Activated gamma-delta T cell treated with Interleukin-2 at 50 U/mL for 16 hours (primary cell): ENCODE data around the gene SPATC1L.

Source experiments
- DNase-seq: peaks from one replicate; pipeline ENCODE4 v3.0.0-alpha.2; 2020

The SPATC1L gene

GRCh38 chr21:46129846-46130651, 54.2 kb downstream of the SPATC1L start:
- DNase-seq, result no peak

GRCh38 chr21:46128933-46129571, 55.2 kb downstream of the SPATC1L start:
- DNase-seq, result no peak

DNA sequence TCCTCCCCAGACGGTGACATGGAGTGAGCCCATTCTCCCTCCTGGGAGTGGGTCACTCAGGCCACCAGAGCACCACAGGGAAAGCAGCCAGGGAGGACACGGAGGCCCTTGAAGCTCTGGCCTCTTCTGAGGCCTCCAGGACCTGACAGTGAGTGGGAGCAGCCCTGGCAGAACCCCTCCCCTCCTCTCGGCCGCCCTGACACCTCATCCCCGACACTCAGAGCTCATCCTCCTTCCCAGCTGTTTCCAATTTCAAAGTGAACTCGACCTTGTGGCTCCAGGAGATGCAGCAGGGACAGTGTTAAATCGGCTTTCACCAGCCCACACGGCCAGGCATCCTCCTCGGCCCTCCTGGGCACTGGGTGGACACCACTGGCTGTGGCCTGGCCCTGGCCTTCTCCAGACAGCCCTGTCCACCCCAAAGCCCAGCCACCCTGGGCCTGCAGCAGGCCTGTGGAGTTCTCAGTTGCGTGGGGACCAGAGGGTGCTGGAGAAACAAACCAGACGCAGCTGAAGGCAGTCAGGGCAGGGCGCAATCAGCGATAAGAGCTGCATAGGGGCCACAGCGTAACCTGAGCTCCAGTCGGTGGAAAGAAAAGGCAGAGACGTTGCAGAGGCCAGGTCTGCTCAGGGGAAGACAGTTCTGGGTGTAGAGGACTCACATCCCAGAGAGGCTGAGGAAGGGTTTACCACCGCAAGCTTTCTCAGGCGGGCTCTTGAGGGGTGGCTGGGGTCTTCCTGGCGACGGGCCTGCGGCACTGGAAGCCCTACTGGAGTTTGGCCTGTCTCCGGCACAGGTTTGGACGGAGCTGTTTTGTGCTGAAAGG, 55.9 kb downstream of the SPATC1L start:
- no peak for DNase-seq

DNA sequence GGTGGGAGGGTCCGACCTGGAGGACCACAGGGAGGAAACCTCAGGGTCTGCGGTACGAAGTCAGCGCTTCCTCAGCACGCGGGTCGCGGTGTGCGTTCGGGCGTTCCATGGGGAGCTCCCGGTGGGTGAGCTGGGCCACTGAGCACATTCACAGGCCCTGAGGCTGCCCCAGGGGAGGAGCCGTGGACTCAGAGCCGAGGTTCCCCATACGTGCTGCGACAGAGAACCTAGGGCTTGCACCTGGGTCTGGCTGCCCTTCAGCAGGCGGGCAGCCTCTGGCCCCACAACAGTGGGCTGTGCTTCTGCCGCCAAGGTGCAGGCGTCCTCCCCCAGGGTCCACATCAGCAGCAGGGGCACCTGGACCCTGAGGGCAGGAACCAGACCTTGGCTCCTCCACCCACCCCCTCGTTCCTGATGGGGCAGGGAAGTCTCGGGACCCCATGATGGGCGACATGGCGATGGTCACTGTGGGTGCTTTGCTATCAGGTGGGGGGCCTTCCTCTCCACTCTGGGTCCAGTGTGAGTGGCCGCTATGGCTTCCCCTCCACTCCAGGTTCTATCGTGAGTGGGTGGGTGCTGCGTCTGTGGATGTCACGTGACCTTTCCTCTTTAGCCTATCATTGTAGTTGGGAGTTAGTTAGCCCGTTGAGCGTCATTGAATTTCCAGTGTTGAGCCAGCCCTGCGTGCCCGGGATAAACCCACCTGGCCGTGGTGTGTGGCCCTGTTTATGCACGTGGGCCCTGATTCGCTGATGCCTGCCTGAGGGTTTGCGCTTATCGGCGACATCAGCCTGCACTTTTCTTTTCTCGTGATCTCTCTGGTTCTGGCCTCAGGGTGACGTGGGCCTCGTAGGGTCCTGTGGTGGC, 56.8 kb downstream of the SPATC1L start:
- DNase-seq, result no peak

DNA sequence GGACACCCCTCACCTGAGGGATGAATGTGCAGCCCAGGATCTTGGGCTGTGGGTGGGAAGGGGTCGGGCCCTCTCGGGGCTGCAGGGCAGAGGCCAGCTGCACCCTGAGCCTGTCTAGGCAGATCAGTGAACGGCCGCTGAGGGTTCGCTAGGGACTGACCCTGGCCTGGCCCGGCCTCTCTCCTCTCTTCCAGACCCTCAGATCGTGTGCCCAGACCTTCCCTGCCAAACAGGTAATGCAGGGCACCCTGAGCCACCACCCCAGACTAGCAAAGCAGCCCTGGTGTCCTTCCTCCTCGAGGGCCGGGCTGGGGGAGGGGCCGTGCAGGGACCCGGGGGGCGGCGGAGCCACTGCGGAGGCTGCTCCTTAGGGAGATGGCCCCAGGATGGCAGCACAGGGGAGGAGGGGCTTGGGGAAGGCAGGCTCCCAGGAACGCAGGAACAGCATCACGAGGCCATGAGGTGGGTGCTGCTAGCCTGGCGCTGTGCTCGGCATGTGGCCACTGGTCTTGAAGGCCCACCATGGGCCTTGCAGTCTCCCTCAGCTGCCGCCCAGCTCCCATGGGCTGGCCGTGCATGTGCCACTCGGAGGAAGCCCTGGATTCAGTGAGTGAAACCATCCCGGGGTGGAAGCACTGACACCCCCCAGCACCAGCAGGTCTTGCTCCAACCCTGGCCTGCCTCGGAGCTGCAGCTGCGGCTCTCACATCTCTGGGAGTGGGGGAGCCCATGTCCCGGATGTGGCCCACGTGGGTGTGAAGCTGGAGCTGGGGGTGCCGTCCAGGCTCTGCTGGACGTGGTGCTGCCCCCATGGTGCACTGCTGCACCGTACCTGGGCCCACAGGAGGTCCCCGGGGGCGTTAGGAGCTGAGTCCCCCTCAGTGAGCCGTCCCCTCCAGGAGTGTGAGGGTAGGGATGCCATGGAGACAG, 57.7 kb downstream of the SPATC1L start:
- DNase-seq, result no peak

DNA sequence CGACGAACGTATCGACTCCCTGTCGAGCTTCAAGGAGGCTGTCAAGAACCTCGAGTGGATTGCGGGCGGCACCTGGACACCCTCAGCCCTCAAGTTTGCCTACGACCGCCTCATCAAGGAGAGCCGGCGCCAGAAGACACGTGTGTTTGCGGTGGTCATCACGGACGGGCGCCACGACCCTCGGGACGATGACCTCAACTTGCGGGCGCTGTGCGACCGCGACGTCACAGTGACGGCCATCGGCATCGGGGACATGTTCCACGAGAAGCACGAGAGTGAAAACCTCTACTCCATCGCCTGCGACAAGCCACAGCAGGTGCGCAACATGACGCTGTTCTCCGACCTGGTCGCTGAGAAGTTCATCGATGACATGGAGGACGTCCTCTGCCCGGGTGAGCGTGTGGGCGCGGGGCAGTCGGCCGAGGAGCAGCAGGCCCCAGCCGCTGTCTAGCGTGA, 58.4 kb downstream of the SPATC1L start:
- no peak for DNase-seq

- peak; percentile 2 for DNase-seq
Observed at GRCh38 chr21:46124926-46125845, 59.1 kb downstream of the SPATC1L start.

DNA sequence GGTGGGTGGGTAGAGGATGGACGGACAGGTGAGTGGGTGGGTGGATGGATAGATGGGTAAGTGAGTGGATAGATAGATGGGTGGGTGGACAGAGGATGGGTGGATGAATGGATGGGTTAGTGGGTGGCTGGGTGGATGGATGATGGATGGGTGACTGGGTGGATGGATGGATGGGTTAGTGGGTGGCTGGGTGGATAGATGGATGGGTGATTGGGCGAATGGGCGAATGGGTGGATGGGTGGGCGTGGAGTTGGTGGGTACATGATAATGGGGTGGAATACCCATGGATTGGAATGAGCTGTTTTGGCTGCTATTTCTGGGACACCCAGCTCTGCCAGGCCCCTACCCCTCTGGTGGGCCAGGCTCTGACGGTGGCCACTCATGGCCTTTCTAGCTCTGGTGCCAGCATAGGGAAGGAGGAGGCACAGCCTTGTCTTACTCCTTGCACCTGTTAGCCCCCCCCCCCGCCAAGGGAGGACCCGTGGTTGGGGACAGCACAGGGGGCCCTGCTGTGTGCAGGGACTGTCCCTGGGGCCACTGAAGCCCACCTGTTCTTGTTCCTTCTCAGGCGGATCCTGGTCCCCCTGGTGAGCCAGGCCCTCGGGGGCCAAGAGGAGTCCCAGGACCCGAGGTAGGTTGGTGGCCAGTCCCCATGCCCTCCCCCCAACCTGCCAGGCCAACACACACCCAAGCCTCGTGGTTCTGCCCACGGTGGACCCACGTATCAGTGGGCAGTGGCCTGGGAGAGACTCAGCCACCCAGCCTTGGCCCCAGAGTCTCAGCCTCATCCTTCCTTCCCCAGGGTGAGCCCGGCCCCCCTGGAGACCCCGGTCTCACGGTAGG, 60.0 kb downstream of the SPATC1L start:
- peak; percentile 1 for DNase-seq

DNA sequence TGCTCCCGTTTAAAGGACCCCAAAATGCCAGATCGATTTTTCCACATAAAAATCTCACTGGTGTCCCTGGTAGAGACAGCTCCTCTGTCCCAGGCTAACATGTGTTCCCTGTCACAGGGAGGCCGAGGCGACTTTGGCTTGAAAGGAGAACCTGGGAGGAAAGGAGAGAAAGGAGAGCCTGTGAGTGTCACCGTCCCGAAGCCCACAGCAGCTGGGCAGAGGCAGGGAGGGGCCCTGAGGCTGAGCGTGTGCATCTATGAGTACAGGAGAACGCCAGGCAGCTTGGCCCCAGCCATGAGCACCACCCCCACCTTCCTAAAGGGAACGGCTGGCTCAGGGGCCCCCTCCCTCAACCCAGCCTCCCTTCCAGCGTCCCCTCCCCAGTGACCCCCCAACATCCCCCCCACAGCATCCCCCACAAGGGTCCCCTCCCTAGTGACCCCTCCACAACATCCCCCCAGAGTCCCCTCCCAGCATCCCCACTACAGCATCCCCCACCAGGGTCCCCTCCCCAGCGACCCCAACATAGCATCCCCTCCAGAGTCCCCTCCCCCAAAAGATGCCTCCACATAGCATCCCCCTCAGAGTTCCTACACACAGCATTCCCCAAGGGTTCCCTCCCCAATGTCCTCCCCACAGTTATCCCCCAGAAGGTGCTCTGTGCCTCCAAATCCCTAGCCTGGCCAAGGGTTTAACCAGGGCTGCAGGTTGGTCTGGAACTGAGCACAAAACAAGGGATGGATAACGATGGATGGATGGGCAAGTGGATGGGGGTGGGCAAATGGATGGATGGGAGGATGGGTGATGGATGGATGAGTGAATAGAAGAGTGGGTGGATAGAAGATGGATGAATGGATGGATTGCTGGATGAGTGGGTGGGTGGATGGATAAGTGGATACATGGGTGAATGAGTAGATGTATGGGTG, 61.2 kb downstream of the SPATC1L start:
- peak; percentile 2 for DNase-seq

DNA sequence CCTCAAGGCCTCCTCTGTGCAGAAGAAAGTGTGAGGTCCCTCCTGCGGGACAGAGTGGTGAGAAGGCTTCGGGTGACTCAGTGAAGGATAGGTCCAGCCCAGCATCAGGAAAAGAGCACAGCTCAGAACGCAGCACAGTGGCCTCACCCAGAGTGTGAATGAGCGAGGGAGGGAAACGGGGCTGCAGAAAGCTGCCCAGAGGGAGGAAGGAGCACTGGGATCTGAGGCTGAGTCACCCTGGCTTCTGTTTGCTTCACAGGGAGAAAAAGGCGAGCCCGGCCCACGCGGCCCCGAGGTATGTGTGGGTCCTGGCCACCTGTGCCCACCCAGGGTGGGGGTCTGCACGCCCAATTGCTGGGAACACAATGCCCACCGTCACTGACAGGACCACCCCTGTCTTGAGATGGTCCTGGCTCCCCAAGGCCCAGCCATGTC, 62.0 kb downstream of the SPATC1L start:
- DNase-seq, result peak; percentile 1

DNA sequence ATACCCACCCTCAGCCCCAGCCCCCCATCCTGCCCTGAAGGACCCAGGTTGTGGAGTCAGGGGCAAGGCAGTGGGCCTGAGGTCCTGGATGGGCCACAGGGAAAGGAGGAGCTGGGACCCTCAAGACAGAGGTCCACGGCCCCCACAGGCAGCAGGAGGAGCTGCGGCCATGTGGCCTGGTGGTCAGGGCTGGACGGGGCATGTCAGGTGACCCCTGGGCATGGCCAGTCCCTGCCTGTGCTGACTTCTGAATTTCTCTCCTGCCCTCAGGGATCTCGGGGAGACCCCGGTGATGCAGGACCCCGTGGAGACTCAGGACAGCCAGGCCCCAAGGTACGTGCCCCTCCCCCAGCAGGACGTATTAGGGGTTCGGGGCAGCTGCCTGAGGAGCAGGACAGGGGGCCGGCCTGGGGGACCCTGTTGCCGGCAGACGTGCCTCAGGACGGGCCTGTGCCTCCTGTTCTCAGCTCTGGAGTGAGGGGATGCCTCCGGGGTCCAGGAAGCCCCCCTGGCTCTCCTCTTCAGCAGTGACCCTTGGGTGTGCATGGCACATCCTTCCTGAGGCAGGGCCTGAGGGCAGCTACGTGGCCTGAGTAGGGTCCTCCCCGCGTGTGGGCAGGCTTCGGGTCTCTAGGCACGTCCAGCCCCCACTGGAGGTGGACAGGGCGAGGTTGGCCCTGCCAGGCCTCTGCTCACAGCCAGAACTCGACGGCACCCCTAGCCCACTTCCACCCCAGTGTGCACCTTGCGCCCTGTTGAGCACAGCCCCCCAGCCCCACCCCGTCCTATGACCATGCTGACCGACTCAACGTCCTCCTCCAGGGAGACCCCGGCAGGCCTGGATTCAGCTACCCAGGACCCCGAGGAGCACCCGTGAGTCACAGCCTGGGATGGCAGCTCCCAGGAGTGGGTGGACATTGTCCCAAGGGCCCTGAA, 62.7 kb downstream of the SPATC1L start:
- peak; percentile 2 for DNase-seq

- DNase-seq, result peak; percentile 2
Observed at GRCh38 chr21:46120301-46121285, 63.7 kb downstream of the SPATC1L start.

DNA sequence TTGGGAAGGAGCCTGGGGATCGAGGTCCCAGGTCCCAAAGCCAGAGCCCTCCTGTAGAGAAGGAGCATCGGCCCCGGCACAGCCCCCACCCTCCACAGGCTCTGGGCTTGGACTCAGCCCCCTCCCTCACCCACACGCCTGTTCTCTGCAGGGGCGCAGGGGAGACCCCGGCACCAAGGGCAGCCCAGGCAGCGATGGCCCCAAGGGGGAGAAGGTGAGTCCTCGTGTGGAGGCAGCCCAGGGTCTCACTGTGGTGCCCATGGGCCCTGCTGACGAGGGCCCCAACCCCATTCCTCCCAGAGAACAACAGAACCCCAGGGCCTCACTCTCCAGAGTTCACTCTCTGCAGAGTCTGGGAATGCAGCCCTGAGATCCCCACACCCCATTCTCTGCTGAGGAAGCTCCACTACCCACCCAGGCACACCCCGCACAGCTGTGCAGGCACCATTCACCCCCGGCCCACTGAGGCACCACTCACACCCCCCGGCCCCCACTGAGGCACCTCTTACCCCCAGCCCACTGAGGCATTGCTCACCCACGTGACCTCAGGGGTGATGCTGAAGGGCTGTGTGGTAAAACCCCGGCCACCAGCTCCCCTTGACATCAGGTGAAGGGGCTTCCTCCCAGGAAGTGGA, 64.5 kb downstream of the SPATC1L start:
- no peak for DNase-seq

DNA sequence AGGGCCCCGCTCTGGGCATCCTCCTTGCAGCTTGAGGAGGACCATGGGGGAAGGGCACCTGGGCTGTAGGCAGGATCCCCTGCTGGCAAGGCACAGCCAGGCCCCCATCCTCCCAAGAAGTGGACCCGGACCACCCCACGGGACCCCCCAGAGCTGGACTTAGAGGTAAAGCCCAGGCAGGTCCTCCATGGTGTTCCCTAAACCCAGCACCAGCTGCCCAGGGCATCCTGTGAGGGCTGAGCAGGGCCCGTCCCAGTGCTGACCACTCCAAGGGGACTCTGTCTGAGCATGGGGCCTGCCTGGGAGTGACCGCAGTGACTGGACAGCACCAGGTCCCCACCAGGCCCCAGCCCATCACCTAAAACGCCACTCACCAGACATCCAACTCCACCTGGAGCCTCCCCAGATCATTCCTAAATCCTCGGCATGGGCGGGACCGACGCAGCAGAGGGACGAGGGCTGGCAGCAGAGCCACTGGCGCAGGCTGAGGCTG, 65.1 kb downstream of the SPATC1L start:
- peak; percentile 2 for DNase-seq
